NCI-H446 (cell line): ENCODE data around the gene SLC29A2.

Experiments used
- DNase-seq, 2 experiments: peaks; one replicate each; lab custom pipeline; 2025; lab: John Stamatoyannopoulos, UW

The SLC29A2 gene, protein sequence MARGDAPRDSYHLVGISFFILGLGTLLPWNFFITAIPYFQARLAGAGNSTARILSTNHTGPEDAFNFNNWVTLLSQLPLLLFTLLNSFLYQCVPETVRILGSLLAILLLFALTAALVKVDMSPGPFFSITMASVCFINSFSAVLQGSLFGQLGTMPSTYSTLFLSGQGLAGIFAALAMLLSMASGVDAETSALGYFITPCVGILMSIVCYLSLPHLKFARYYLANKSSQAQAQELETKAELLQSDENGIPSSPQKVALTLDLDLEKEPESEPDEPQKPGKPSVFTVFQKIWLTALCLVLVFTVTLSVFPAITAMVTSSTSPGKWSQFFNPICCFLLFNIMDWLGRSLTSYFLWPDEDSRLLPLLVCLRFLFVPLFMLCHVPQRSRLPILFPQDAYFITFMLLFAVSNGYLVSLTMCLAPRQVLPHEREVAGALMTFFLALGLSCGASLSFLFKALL

GRCh38 chr11:66371627-66372415, at the start of gene SLC29A2:
TSS of gene SLC29A2 (minus strand) at chr11:66371760. CDS start at chr11:66371591, 169 bp downstream.
- peak in 1 of 2 experiments; percentile 88 for DNase-seq

- no peak for DNase-seq
Measured at GRCh38 chr11:66420671-66421476, 49.3 kb upstream of the SLC29A2 start, which contains the start of gene NPAS4. TSS of gene NPAS4 (plus strand) at chr11:66421035. CDS start at chr11:66421180, 145 bp downstream.

- DNase-seq: no peak
Measured at GRCh38 chr11:66419825-66420224, 48.3 kb upstream of the SLC29A2 start.

DNA sequence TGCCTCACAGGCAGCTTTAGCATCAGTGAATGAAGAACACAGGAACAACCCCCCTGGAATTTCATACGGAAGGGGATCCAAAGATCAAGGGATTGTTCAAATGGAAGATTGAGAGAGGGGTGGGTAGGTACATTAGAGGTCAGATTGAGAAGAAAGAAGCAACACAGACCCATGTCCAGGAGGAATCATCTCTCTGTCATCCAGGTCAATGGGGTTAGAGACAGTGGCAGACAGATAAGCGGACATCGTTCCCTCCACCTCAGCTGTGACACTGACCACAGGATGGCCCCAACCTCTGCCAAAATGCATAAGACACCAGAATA, 47.4 kb upstream of the SLC29A2 start:
- no peak for DNase-seq

GRCh38 chr11:66418168-66418985, 46.8 kb upstream of the SLC29A2 start:
- peak; percentile 83 to 90 for DNase-seq

GRCh38 chr11:66417000-66417399, 45.4 kb upstream of the SLC29A2 start:
- DNase-seq: no peak

- no peak for DNase-seq
Measured at GRCh38 chr11:66415423-66415822, 43.9 kb upstream of the SLC29A2 start.

GRCh38 chr11:66414120-66414934, 42.8 kb upstream of the SLC29A2 start:
- no peak for DNase-seq

- no peak for DNase-seq
Measured at GRCh38 chr11:66413167-66413566, 41.6 kb upstream of the SLC29A2 start.

GRCh38 chr11:66412110-66412509, 40.5 kb upstream of the SLC29A2 start:
- peak in 1 of 2 experiments; percentile 41 for DNase-seq

- DNase-seq: no peak
Measured at GRCh38 chr11:66411323-66411722, 39.8 kb upstream of the SLC29A2 start.

DNA sequence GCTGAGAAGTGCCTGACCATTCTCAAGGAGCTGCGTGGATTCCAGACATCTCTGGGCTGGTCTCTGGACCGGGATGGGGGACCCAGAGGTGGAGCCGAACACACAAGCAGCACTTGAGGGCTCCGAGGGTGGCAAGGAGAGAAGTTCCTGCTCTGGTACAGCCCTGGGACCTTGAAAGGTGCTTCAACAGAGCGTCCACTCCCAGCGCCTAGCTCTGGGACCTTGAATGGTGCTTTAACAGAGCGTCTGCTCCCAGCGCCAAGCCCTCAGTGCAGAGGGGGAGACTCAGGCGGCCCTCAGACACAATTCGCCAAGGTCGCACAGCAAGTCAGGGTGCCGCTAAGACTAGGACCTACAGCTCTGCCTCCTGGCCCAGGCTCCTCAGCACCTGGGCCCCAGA, 38.6 kb upstream of the SLC29A2 start:
- no peak for DNase-seq

- no peak for DNase-seq
Measured at GRCh38 chr11:66409226-66409625, 37.7 kb upstream of the SLC29A2 start.

- peak; percentile 97 for DNase-seq
Measured at GRCh38 chr11:66408488-66409214, 37.1 kb upstream of the SLC29A2 start.

- no peak for DNase-seq
Measured at GRCh38 chr11:66407651-66408050, 36.1 kb upstream of the SLC29A2 start.

GRCh38 chr11:66393954-66394353, 22.4 kb upstream of the SLC29A2 start:
- no peak for DNase-seq

DNA sequence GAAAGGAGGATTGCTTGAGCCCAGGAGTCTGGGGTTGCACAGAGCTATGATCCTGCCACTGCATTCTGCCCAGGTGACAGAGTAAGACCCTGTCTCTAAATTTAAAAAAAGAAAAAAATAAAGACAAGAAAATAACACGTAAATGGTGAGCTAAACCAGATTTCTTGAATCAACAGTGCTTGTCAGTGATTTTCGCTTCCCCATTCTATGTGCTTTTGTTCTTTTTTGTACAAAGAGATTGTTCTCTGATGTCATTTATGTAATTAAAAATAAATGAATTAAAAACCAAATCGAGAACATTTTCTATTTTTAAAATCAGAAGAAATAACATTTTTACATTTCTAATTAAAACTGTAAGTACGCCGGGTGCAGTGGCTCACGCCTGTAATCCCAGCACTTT, 19.8 kb upstream of the SLC29A2 start:
- no peak for DNase-seq

- DNase-seq: peak; percentile 55 to 82
Measured at GRCh38 chr11:66388780-66389386, 17.3 kb upstream of the SLC29A2 start.
